GM12875 (cell line): ENCODE measurements around the gene ATP7B.
A peak's percentile ranks its signal among the peaks of the same experiment; 100 is the strongest.

Experiments
- H3K4me3 ChIP-seq: one replicate; pipeline ENCODE4 v1.5.1; 2011; ENCODE audit warnings: low read depth, low read length, control low read depth
- CTCF ChIP-seq: IDR thresholded peaks from 2 replicates; pipeline ENCODE4 v1.5.1; 2011; ENCODE audit warnings: low read depth, mild to moderate bottlenecking, control low read depth, inconsistent platforms, low read length, moderate library complexity, borderline replicate concordance; ENCODE audit not compliant: insufficient read depth

The ATP7B gene

GRCh38 chr13:52010890-52011631, at the start of gene ATP7B:
Gene ATP7B, minus strand, starts transcription at chr13:52011450. Its CDS starts 113 bp downstream, at chr13:52011337.
- TF ChIP-seq CTCF, result no peak

GRCh38 chr13:52053460-52053859, 42.2 kb upstream of the ATP7B start:
- no peak for TF ChIP-seq CTCF
- no peak overlapping the region for H3K4me3 ChIP-seq

More at GRCh38 chr13:52010890-52011631, at the start of gene ATP7B:
- peak within 1 kb of the TSS; percentile 69 for H3K4me3 ChIP-seq

- no peak for TF ChIP-seq CTCF
- no peak overlapping the region for H3K4me3 ChIP-seq
These were observed 40.1 kb upstream of the ATP7B start for GRCh38 chr13:52051400-52051799.

GRCh38 chr13:52048516-52048915, 37.3 kb upstream of the ATP7B start:
- TF ChIP-seq CTCF, result no peak
- H3K4me3 ChIP-seq, result no peak overlapping the region

- TF ChIP-seq CTCF, result no peak
These were observed 36.2 kb upstream of the ATP7B start for GRCh38 chr13:52047463-52047862.

GRCh38 chr13:52043675-52044074, 32.4 kb upstream of the ATP7B start:
- H3K4me3 ChIP-seq, result no peak overlapping the region
- no peak for TF ChIP-seq CTCF

More at GRCh38 chr13:52047463-52047862, 36.2 kb upstream of the ATP7B start:
- H3K4me3 ChIP-seq, result no peak overlapping the region

- no peak for TF ChIP-seq CTCF
- no peak overlapping the region for H3K4me3 ChIP-seq
These were observed 24.8 kb upstream of the ATP7B start for GRCh38 chr13:52036037-52036436.
